ENCODE measurements around the gene TMEM120B. TPM values are rescaled to one million over a fixed set of nuclear protein-coding genes. Genes with fewer than 3 reads are reported as not detected.

Gene TMEM120B
- total RNA-seq, 1 experiment from 2014 or later: 15.5 TPM

DNA sequence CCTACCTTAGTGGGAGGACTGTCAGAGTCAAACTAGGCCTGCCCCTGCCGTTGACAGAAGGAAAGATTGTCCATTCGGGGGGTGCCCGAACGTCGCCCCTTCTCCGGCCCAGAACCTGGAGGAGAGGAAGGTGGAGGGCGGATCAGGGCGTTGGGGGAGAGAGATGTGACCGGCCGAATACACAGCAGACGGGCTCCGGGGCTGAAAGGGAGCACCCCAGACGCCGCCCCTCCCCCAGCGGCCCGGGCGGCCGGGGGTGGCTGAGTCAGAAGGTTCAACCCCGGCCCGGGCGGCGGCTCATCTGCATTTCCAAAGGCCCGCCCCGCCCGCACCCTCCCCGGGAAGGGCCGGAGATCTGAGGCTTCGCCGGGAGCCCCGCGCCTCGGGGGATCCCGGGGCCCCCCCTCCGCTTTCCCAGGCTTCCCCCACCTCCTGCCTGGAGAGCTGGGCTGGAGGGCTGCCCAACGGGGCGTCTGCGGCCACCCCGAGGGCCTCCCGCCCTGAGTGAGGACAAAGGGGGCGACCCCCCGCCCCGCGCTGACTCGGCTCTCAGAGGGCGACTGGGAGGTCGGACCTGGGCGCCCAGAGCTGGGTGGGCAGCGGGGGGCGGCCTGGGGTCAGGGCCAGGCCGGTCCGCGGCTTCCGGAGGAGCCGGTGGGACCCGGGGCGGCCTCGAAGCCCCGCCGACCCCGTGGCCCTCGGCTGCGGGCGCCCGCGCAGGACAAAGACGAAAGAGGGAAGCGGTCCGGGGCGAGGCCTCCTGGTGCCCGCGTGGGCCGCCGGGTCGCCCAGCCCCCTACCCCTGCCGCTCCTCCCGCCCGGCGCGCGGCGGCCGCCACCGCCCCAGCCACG lies 87.5 kb downstream of the TMEM120B start:
- TF ChIP-seq, protein P1, sequence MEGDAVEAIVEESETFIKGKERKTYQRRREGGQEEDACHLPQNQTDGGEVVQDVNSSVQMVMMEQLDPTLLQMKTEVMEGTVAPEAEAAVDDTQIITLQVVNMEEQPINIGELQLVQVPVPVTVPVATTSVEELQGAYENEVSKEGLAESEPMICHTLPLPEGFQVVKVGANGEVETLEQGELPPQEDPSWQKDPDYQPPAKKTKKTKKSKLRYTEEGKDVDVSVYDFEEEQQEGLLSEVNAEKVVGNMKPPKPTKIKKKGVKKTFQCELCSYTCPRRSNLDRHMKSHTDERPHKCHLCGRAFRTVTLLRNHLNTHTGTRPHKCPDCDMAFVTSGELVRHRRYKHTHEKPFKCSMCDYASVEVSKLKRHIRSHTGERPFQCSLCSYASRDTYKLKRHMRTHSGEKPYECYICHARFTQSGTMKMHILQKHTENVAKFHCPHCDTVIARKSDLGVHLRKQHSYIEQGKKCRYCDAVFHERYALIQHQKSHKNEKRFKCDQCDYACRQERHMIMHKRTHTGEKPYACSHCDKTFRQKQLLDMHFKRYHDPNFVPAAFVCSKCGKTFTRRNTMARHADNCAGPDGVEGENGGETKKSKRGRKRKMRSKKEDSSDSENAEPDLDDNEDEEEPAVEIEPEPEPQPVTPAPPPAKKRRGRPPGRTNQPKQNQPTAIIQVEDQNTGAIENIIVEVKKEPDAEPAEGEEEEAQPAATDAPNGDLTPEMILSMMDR (IDR thresholded peaks at IDR 0.05; ENCODE audit: insufficient read depth in 1 of 2, low read depth in 1 of 2, low read length in 1 of 2, severe bottlenecking in 1 of 2, unreplicated experiment in 1 of 2): no peak
- DNase-seq: peak; percentile 90 to 91
- Histone ChIP-seq H3K27me3 (replicated peaks; ENCODE audit: control insufficient read depth, insufficient read depth, low read length) (no peaks in the 10 kb centered on the region), H3K4me1 (peaks cover 36% of the 10 kb centered on the region), H3K9me3 (no peaks in the 10 kb centered on the region), H3K4me3 (ENCODE audit: low read depth, low read length) (peak overlapping the region; percentile 80), H3K36me3 (ENCODE audit: control insufficient read depth, insufficient read depth, low read length) (no peaks in the 10 kb centered on the region; the same call in 1 of the 2 replicates)
- CTCF ChIA-PET: interaction anchor here (0.6 to 1.8 kb wide), 7 partner anchors 12 to 1442 kb away, joined by 3 to 10 read pairs (median 3); no protein-coding TSS in a partner anchor
- Mint-ChIP-seq H3K9me3 (ENCODE audit: unreplicated experiment) (no peaks in the 10 kb centered on the region), H3K4me3 (ENCODE audit: unreplicated experiment) (peak overlapping the region; percentile 84), H3K27me3 (ENCODE audit: insufficient read depth, unreplicated experiment) (no peaks in the 10 kb centered on the region), H3K36me3 (ENCODE audit: insufficient read depth, unreplicated experiment) (peaks cover 65% of the 10 kb centered on the region), H3K27ac (ENCODE audit: unreplicated experiment) (peak overlapping the region; percentile 96), H3K4me1 (ENCODE audit: low read depth, unreplicated experiment) (peaks cover 24% of the 10 kb centered on the region)
- intact Hi-C loops (cut with micrococcal nuclease; ENCODE audit: unreplicated experiment): loop anchor here (10.0 kb wide), 1 partner anchor 735 kb away; no protein-coding TSS in a partner anchor
- BruUV-seq (replicated peaks): no TSS peak
- POLR2A ChIA-PET: interaction anchor here (0.6 to 2.2 kb wide), 5 partner anchors 28 to 377 kb away, joined by 3 to 10 read pairs (median 4); partner anchors contain the start of gene PSMD9

- H3K36me3 Mint-ChIP-seq (ENCODE audit: insufficient read depth, unreplicated experiment): peaks cover 59% of the 10 kb centered on the region
- POLR2A ChIA-PET: interaction anchor here (0.6 to 2.2 kb wide), 4 partner anchors 88 to 1715 kb away, joined by 4 to 10 read pairs (median 9); partner anchors contain the start of gene PSMD9
Observed at GRCh38 chr12:121800694-121801594, 88.4 kb downstream of the TMEM120B start.

More at GRCh38 chr12:121800694-121801594, 88.4 kb downstream of the TMEM120B start:
- no peaks in the 10 kb centered on the region for H3K27me3 Mint-ChIP-seq (ENCODE audit: insufficient read depth, unreplicated experiment)
- peaks cover 21% of the 10 kb centered on the region for H3K4me1 Mint-ChIP-seq (ENCODE audit: low read depth, unreplicated experiment)
- H3K4me1 ChIP-seq: peaks cover 35% of the 10 kb centered on the region
- peak overlapping the region; percentile 81 for H3K4me3 Mint-ChIP-seq (ENCODE audit: unreplicated experiment)
- H3K27ac Mint-ChIP-seq (ENCODE audit: unreplicated experiment): peak overlapping the region; percentile 96
- TF ChIP-seq, protein P1 (IDR thresholded peaks at IDR 0.05; ENCODE audit: insufficient read depth in 1 of 2, low read depth in 1 of 2, low read length in 1 of 2, severe bottlenecking in 1 of 2, unreplicated experiment in 1 of 2): no peak
- peak; percentile 73 to 75 for DNase-seq
- CTCF ChIA-PET: interaction anchor here (0.6 to 3.1 kb wide), 5 partner anchors 7 to 1441 kb away, joined by 3 to 46 read pairs (median 5); partner anchors contain the start of genes PSMD9 and RHOF
- no peaks in the 10 kb centered on the region for H3K9me3 ChIP-seq
- H3K9me3 Mint-ChIP-seq (ENCODE audit: unreplicated experiment): no peaks in the 10 kb centered on the region
- no TSS peak for BruUV-seq (replicated peaks)
- H3K4me3 ChIP-seq (ENCODE audit: low read depth, low read length): peak overlapping the region; percentile 80
- H3K27me3 ChIP-seq (replicated peaks; ENCODE audit: control insufficient read depth, insufficient read depth, low read length): no peaks in the 10 kb centered on the region
- intact Hi-C loops (cut with micrococcal nuclease; ENCODE audit: unreplicated experiment): loop anchor here (10.0 kb wide), 1 partner anchor 734 kb away; no protein-coding TSS in a partner anchor
- no peaks in the 10 kb centered on the region; the same call in 1 of the 2 replicates for H3K36me3 ChIP-seq (ENCODE audit: control insufficient read depth, insufficient read depth, low read length)
